HL-60/S4 treated with retinoic acid at 250 ng/mL for 4 days and 3 days (cell line): ENCODE measurements around the gene PAPOLB.

Source experiments
- in situ Hi-C: fragments of 300-500 bp; cut with MboI; formaldehyde crosslinking; loops from 2 replicates; pipeline ENCODE4 v1.7.0; 2022; ENCODE audit warnings: low sequenced_read_pairs

Gene PAPOLB

DNA sequence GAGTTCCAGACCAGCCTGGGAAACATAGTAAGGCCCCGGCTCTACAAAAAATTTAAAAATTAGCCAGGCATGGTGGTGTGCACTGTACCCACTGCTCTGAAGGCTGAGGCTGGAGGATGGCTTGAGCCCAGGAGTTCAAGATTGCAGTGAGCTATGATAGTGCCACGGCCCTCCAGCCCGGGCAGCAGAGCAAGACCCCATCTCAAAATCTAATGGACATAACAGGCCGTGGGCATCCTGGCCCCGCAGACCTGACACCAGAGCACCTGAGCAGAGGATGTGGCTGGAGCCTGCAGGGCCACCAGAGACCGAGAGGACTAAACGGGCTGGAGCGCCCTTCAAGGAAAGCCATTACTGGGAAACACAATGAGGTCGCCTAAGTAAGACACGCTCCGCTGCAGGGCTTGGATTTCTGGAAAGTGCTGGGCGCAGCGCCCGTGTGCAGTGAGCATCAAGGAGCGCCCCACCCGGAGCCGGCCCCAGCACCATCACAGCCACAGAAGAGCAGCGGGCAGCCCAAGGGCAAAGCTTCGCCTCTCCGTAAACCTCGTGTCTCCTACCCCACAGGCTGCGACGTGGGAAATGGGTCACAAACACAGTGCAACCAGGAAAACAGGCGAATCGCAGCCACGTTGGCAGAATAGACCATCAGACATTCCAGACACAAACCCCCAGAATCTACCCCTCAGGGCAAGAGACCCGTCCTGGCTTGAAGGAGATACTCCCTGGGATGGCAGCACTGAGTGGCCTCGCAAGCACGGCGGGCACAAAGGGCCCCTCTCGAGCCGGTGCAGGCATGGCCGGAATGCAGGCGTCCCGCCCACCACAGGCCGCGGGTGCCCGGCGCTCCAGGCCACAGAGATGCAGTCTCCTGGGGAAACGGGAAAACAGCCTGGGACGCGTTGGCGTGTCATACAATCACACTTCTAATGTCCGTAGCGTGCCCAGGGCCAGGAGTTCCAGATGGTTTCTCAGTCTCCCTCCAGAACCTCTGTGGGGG is 16.8 kb upstream of the PAPOLB start:
- in situ Hi-C loops, result no loop called here

DNA sequence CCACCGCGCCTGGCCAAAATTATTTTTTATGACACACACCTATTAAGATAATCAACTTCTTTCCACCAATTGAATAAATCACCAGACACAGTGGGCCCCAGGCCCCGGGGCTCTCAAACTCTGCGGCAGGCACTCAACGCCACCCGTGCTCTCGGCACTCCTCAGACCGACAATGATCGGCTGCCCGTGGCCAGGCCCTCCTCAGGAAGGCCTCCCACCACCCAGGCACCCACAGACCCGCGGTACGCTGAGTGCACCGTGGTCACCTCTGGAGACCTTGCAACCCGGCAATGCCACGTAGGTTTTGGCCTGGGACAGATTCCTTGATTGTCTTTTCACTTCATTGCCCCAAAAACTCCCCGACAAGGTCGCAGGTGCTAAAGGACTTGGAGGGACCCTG is 14.8 kb upstream of the PAPOLB start:
- in situ Hi-C loops, result no loop called here

DNA sequence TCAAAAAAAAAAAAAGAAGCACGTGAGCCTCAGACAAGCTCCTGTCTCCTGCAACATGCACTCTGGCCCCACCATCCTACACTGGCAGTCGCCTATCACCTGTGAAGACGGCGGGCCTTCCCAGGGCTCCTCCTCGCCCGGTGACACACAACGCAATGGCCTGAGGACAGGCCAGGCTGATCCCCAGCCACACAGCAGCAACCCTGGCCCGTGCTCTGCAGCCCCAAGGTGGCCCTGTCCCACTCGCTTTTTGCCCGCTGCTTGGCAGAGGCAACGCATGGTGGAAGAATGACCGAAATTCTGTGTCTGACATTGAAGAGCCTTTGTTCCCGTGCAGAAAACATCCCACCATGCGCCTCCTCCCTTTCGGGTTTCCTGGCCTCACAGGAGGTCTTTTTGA is 13.6 kb upstream of the PAPOLB start:
- in situ Hi-C loops, result no loop called here

DNA sequence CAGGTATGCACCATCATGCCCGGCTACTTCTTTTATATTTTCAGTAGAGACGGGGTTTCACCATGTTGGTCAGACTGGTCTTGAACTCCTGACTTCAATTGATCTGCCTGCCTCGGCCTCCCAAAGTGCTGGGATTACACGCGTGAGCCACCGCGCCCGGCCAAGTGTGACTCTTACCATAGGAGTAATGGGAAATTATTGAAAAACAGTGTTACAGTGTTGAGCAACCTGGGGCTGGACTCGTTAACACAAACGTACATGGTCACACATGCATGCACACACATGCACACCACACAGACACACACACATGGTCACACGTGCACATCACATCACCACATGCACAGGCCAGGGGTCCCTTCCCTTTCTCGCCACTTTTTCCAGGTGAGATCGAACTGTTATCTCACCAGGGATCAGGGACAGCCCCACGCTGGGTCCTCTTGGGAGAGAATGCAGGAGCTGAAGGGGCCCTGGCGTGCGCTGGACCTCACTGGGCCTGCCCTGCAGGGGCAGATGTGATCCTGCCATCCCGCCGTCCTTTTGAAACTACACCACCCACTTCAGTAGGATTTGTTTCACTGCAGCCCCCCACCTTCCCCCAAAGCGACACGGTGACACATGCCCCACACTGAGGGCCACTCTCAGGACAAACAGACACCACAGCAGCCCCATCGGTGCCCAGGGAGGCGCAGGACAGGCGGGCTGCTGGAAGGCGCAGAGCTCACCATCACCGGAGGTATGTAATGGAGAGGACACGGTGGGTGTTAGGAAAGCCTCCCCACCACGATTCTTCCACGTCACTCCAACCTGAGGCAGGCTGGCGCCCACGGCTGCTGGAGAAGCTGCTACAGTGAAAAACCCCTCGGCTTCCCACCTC is 11.5 kb upstream of the PAPOLB start:
- in situ Hi-C loops, result no loop called here

DNA sequence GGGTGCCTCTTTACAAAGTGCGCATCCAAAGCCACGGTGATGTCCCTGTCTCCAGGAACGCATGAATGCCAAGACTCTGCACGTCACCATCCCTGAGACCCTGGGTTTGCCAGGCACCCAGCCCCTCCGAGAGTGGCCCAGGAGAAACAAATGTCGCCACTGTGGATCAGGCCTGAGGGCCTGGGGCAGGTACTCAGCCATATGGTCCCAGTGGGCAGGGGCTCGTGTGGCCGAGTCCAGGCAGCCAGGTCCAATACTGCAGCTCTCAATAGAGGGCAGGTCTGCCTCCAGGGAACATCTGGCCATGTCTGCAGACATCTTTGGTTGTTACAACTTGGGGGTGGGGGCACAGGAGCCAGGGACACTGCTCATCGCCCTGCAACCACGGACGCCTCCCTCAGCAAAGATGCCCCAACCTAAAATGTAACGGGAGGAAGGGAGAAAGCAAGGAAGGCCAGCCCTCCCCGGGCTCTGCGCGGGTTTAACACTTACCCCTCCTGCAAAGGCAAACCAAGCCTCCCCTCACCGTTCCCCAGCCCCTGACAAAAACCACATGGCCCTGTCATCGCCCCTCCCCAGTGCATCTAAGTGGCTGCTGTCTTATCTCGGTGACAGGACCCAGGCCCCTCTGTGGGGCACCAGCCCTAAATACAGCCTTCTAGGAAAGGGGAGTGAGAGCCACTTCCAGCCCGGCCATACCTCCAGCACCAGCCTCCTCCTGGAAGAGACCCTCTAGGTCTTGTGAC is 10.3 kb upstream of the PAPOLB start:
- in situ Hi-C loops, result no loop called here

DNA sequence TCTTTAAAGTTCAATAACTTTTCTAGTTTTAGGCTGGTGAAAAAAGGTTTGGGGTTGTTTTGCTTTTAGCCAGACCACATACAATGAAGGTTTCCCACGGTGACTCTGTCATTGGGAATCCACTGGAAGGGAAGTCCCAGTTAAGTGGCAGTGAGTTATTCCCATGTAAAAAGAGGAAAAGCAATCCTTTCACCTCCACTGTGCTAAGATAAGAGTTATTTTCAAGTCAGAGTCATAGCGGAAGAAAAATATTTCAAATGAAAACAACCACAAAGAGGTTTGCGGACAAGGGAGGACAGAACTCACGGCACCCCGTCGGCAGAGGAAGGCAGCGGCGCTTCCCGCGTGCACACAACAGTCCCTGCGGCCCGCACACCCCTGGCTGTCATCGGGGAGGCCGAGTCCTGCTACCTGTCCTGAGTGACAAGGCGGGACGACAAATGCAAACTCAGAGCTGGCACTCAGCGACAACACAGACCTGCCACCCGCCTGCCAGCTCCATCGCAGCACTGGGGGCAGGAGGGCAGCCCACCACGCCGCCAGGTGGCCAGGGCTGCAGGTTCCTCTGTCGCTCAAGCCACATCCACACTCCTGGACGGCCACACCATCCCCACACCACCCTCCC is 9.3 kb upstream of the PAPOLB start:
- in situ Hi-C loops, result no loop called here

DNA sequence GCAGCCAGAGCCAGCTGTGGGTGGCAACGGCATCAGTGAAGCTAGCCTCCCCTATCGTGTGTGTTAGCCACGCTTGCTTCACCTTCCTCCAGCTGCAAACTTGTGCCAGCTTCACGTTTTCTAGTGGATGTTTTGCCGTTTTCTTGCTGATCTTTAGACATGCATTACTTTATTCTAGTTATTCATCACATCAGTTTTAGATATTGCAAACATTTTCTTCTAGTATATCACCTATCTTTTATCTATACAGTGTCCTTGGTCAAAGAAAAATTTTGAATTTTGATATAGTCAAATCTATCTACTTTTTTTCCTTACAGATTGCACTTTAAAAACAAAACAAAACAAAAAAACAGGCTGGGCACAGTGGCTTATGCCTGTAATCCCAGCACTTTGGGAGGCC is 6.7 kb upstream of the PAPOLB start:
- in situ Hi-C loops, result no loop called here

DNA sequence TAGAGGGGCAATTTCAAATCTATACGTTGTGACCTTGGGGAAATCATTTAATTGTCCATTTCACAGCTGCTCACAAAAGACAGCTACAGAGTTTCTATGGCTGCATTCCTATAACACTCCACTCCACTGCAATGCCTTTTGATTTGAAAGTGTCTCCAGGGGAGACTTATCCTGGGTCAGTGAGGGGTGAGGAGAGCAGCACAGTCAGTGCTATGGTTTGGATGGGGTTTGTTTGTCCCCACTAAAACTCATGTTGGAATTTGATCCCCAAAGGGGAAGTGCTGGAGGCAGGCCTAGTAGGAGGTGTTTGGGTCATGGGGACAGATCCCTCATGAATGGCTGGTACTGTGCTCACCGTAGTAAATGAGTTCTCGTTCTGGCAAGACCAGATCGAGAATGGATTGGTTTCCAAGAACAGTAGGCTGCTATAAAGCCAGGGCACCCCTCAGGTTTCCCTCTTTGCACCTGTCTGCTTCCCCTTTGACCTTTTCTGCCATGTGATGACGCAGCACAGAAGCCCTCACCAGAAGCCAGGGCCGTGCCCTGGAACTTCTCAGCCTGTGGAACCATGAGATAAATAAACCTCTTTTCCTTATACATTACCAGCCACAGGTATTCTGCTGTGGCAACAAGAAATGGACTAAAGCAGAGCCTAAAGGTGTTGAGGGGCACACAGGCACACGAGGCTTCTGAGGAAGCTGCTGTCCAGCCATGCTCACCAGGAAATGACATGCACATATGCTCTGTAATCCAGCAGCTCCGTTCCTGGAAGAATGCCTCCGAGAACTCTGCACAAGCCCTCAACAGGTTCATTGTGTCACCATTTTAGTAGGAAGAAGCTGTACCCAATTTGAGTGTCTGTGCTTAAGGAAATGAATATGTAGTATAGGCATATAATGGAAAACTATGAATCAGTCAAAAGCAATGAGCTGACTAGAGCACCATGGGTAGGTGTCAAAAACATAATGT is 5.0 kb upstream of the PAPOLB start:
- in situ Hi-C loops, result no loop called here

DNA sequence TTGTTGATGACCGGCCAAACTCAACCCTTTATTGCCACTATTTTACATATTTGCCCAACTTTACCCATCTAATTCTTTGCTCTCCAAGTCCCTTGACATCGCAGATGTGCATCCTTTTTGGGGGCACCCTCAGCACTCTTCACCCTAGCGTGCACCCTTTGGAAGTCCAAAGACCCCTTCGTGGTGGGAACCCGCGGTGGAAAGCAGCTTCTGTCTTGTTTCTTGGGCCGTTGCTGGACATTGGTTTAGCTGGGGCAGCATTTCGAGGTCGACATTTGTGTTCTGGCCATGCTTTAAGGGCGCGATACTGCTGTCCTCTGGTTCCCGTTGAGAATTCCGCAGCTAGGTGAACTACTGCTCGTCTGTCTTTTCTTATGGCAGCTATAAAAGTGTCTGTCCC is 326 bp upstream of the PAPOLB start:
- in situ Hi-C loops, result no loop called here

DNA sequence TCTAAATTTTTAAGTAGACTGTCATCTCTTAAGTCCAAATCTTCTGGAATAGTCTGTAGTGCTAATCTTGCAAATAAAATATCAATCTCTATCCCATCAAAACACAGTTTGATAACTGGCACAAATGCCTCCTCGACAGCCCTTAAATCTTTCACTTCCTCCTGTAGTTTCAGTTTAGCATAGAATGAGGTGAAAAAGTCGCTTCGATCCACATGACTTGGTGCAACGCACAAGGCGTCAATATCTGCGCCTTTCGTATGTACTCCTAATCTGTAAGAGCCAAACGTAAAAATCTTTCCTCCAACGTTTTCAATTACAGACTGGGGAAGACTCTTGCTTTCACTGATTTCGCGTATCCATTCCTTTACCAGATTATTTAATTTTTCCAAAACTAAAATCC is 603 bp downstream of the PAPOLB start:
- in situ Hi-C loops, result no loop called here

DNA sequence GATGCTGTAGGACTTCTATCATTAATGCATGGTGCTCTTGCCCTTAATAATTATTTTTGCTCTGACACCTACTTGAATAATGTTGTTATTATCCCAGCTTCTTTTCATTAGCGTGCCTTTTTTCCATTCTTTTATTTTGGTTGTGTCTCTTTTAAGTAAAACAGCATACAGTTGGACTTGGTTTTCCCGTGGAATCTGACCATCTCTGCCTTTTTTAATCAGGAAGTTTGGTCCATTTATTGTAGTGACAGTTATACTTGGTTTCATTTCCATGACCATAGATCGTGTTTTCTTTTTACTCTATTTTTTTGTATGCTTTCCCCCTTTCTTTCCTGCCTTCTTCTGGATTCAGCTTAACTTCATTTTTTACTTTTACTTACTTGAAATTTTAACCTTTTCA is 4.6 kb downstream of the PAPOLB start:
- in situ Hi-C loops, result no loop called here

DNA sequence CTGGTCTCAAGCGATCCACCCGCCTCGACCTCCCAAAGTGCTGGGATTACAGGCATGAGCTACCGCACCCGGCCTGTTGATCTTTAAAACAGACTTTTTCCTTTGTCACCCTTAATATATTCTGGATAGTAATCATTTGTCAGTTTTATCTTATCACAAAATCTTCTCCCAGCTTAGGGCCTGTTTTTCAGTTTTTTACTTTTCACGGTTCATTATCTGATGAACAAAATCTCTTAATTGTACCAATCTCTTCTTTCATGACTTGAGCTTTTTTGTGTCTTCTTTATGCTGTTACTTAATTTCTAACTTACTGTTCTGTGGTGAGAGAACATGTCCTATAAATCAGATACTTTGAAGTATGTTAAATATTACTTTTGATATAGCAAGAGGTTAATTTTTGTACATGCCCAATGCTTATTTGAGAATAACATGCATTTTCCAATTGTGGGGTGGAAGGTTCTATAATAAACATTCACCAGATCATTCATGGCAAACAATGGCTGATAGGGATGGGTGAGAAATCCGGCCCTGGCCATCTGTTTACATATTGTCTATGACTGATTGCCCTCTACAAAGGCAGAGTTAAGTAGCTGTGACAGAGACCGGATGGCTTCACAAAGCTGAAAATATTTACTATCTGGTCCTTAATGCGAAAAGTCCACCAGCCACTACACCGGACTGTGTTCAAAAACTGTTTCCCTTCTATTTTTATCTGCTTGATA is 5.3 kb downstream of the PAPOLB start:
- in situ Hi-C loops, result no loop called here

DNA sequence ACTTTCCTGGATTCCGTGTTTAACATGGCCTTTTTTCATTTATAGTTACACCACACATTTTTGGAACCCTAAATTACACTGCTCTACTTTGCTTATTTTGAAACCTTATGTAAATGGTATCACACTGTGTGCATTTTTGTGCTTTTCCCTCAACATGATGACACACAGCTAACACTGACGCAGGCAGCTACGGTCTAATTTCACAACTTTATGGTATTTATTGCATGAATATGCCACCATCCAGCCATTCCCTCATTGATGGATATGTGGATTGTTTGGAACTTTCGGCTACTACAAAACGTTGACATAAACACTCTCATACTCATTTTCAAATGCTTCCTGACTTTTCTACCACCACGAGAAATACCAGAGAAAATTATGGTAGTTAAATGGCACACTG is 6.9 kb downstream of the PAPOLB start:
- in situ Hi-C loops, result no loop called here

DNA sequence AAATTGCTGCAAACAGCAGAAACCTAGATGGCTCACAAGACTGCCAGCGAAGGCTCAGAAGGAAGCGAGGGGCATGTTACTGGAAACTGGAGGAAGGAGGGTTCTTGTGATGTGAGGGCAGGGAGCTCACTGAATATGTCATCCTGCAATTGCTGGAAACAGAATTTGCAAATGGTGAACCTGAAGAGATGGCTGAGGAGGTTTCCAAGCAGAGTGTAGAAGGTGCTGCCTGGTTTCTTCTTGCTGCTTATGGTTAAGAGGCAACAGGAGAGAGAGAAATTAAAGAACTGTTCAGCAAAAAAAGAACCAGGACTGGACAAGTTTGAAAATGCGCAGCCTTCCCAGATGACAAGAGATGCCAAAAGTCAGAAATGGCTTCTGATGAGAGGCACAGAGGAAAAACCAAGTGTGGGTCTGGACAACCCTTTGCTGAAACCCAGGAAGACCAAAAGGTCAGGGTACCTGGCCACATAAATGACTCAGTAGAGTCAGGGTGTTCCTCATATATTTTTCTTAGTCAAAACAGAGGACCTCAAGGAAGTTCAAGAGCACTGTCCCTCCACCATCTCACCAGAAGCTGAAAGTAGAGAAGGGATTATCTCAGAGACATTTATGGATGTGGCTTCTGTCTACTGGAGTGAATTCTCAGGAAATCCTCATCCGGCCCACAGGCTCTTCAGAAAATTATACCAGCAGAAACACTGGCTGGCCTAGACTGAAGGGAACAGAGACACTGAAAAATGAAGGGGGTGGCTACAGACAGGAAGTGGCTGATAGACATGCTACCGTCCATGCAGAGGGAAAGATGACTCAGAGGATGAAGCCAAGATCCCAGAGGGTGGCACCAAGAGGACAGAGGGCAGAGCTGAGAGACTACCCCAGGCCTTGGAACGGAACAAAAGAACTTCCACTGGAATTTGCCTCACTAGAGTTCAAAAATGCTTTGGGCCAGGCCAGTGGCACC is 10.1 kb downstream of the PAPOLB start:
- in situ Hi-C loops, result no loop called here

DNA sequence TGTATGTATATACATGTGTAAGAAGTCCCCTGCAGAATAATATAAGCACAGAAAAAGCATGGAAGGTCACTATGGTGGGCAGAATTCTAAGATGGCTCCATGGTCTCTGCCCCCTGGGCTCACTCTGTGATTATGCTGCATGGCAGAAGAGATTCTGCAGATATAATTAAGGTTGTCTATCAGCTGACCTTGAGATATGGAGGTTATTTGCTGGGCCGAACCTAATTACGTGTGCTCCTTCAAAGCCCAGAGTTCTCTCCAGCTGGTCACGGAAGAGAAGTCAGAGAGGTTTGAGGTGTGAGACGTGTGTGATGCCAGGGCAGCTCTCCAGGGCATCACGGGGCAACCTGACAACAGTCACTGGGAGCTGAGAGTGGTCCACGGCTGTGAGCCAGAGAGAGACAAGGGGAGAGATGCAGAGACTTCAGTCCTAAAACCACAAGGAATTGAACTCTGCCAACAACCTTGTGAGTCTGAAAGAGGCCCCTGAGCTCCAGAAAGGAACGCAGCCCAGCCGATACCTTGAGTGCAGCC is 11.5 kb downstream of the PAPOLB start:
- in situ Hi-C loops, result no loop called here

DNA sequence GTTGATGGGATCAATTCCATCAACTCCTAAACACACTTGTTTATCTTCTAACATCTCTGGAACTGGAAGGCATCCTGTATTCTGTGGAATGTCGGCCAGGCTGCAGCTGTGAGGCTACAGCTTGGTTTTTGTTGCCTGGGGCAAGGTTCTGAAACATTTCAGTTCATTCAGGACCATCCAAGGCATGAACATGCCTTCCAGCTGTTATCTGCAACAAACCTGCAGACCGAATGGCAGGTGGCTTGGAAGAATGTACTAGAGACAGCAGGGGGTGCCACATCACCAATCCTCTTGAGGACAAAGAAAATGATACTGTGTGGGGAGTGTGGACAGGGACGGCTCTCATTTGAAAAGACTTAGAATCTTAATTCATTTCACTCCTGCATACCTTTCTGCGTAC is 12.4 kb downstream of the PAPOLB start:
- in situ Hi-C loops, result no loop called here

DNA sequence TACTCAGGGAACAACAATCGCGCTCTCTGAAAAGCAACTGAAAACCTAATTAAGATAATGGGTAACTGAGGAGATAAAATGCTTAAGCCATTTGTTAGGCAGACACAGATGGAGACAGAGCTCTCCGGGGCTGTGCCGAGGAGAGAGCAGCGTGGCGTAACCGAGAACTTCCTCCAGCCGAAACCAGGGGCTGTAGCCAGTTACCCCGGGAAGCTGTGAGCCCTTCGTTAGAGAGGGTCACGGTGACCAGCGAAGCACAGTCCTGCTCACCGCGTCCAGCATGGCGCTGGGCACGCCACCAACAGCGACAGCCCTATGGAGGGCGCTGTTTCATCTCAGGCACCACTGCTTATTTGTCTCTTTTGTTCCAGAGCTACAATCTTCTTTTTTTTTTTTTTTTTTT is 16.1 kb downstream of the PAPOLB start:
- in situ Hi-C loops, result no loop called here
